HEK293 (cell line): ENCODE results near the gene PCBP4.

Experiments
- KLF17 ChIP-seq: fragments of 450-650 bp; formaldehyde crosslinking; IDR thresholded peaks from 2 replicates; pipeline ENCODE4 v1.5.1; 2016; ENCODE audit warnings: missing biosample characterization, missing genetic modification characterization
- TRIM28 ChIP-seq: IDR thresholded peaks from 2 replicates; pipeline ENCODE4 v1.6.1; 2011; ENCODE audit warnings: low read length, control low read depth, borderline replicate concordance
- ZBTB17 ChIP-seq: fragments of 450-650 bp; formaldehyde crosslinking; IDR thresholded peaks from 2 replicates; pipeline ENCODE4 v1.5.1; 2016; ENCODE audit warnings: missing biosample characterization, missing genetic modification characterization
- ZFP3 ChIP-seq: fragments of 450-650 bp; formaldehyde crosslinking; IDR thresholded peaks from 2 replicates; pipeline ENCODE4 v1.5.1; 2016; ENCODE audit warnings: low read depth, missing biosample characterization, missing genetic modification characterization
- ZNF169 ChIP-seq: fragments of 450-650 bp; formaldehyde crosslinking; IDR thresholded peaks from 2 replicates; pipeline ENCODE4 v1.5.1; 2016; ENCODE audit warnings: missing biosample characterization, missing genetic modification characterization
- ZNF174 ChIP-seq: fragments of 450-650 bp; formaldehyde crosslinking; IDR thresholded peaks from 2 replicates; pipeline ENCODE4 v1.5.0; 2017; ENCODE audit warnings: missing biosample characterization, mild to moderate bottlenecking, missing genetic modification characterization
- ZNF248 ChIP-seq: fragments of 450-650 bp; formaldehyde crosslinking; IDR thresholded peaks from 2 replicates; pipeline ENCODE4 v1.5.1; 2017; ENCODE audit warnings: missing biosample characterization, missing genetic modification characterization
- ZNF266 ChIP-seq: fragments of 450-650 bp; formaldehyde crosslinking; IDR thresholded peaks from 2 replicates; pipeline ENCODE4 v1.5.1; 2016; ENCODE audit warnings: missing biosample characterization, missing genetic modification characterization, low read depth
- ZNF292 ChIP-seq: fragments of 450-650 bp; formaldehyde crosslinking; IDR thresholded peaks from 2 replicates; pipeline ENCODE4 v1.5.1; 2016; ENCODE audit warnings: low read depth, missing biosample characterization, missing genetic modification characterization, borderline replicate concordance
- ZNF335 ChIP-seq: fragments of 450-650 bp; formaldehyde crosslinking; conservative IDR thresholded peaks from 2 replicates; pipeline ENCODE4 v1.5.1; 2016; ENCODE audit warnings: missing biosample characterization, missing genetic modification characterization
- ZNF350 ChIP-seq: fragments of 450-650 bp; formaldehyde crosslinking; IDR thresholded peaks from 2 replicates; pipeline ENCODE4 v1.5.0; 2017; ENCODE audit warnings: missing biosample characterization, mild to moderate bottlenecking, missing genetic modification characterization
- ZNF366 ChIP-seq: fragments of 450-650 bp; formaldehyde crosslinking; conservative IDR thresholded peaks from 2 replicates; pipeline ENCODE4 v1.5.1; 2016; ENCODE audit warnings: missing biosample characterization, missing genetic modification characterization
- ZNF391 ChIP-seq: fragments of 450-650 bp; formaldehyde crosslinking; IDR thresholded peaks from 2 replicates; pipeline ENCODE4 v1.5.1; 2016; ENCODE audit warnings: low read depth, missing biosample characterization, missing genetic modification characterization, borderline replicate concordance
- ZNF423 ChIP-seq: fragments of 450-650 bp; formaldehyde crosslinking; IDR thresholded peaks from 2 replicates; pipeline ENCODE4 v1.5.1; 2016; ENCODE audit warnings: missing biosample characterization, missing genetic modification characterization
- ZNF449 ChIP-seq: fragments of 450-650 bp; formaldehyde crosslinking; IDR thresholded peaks from 2 replicates; pipeline ENCODE4 v1.5.1; 2017; ENCODE audit warnings: missing biosample characterization, mild to moderate bottlenecking, missing genetic modification characterization, moderate library complexity
- ZNF510 ChIP-seq: fragments of 450-650 bp; formaldehyde crosslinking; IDR thresholded peaks from 2 replicates; pipeline ENCODE4 v1.5.1; 2018; ENCODE audit warnings: mild to moderate bottlenecking, missing genetic modification characterization, missing biosample characterization; ENCODE audit not compliant: insufficient replicate concordance
- ZNF514 ChIP-seq: fragments of 450-650 bp; formaldehyde crosslinking; IDR thresholded peaks from 2 replicates; pipeline ENCODE4 v1.5.1; 2016; ENCODE audit warnings: missing biosample characterization, missing genetic modification characterization
- ZNF692 ChIP-seq: fragments of 450-650 bp; formaldehyde crosslinking; IDR thresholded peaks from 2 replicates; pipeline ENCODE4 v1.5.1; 2016; ENCODE audit warnings: missing biosample characterization, missing genetic modification characterization
- ZNF701 ChIP-seq: fragments of 450-650 bp; formaldehyde crosslinking; IDR thresholded peaks from 2 replicates; pipeline ENCODE4 v1.5.1; 2016; ENCODE audit warnings: missing biosample characterization, missing genetic modification characterization
- ZNF707 ChIP-seq: fragments of 450-650 bp; formaldehyde crosslinking; IDR thresholded peaks from 2 replicates; pipeline ENCODE4 v1.5.1; 2016; ENCODE audit warnings: missing biosample characterization, missing genetic modification characterization
- ZNF768 ChIP-seq: fragments of 450-650 bp; formaldehyde crosslinking; IDR thresholded peaks from 2 replicates; pipeline ENCODE4 v1.5.1; 2018; ENCODE audit warnings: missing biosample characterization, mild to moderate bottlenecking, missing genetic modification characterization
- ZNF791 ChIP-seq: fragments of 450-650 bp; formaldehyde crosslinking; IDR thresholded peaks from 2 replicates; pipeline ENCODE4 v1.5.1; 2016; ENCODE audit warnings: missing biosample characterization, missing genetic modification characterization
- ZNF843 ChIP-seq: fragments of 450-650 bp; formaldehyde crosslinking; IDR thresholded peaks from 2 replicates; pipeline ENCODE4 v1.5.1; 2016; ENCODE audit warnings: missing biosample characterization, missing genetic modification characterization
- ZSCAN23 ChIP-seq: fragments of 450-650 bp; formaldehyde crosslinking; IDR thresholded peaks from 2 replicates; pipeline ENCODE4 v1.5.1; 2016; ENCODE audit warnings: missing biosample characterization, missing genetic modification characterization
- TF ChIP-seq, protein P1 (sequence below): fragments of 450-650 bp; formaldehyde crosslinking; IDR thresholded peaks from 2 replicates; pipeline ENCODE4 v1.5.1; 2016; ENCODE audit warnings: missing biosample characterization, missing genetic modification characterization
- TF ChIP-seq, protein P2 (sequence below): fragments of 450-650 bp; formaldehyde crosslinking; IDR thresholded peaks from 2 replicates; pipeline ENCODE4 v1.5.1; 2016; ENCODE audit warnings: missing biosample characterization, missing genetic modification characterization, borderline replicate concordance
- TF ChIP-seq, protein P3 (sequence below): fragments of 450-650 bp; formaldehyde crosslinking; IDR thresholded peaks from 2 replicates; pipeline ENCODE4 v1.5.1; 2016; ENCODE audit warnings: missing biosample characterization, missing genetic modification characterization
- TF ChIP-seq, protein P4 (sequence below): fragments of 450-650 bp; formaldehyde crosslinking; IDR thresholded peaks from 2 replicates; pipeline ENCODE4 v1.5.1; 2016; ENCODE audit warnings: missing biosample characterization, missing genetic modification characterization

PCBP4 gene

DNA sequence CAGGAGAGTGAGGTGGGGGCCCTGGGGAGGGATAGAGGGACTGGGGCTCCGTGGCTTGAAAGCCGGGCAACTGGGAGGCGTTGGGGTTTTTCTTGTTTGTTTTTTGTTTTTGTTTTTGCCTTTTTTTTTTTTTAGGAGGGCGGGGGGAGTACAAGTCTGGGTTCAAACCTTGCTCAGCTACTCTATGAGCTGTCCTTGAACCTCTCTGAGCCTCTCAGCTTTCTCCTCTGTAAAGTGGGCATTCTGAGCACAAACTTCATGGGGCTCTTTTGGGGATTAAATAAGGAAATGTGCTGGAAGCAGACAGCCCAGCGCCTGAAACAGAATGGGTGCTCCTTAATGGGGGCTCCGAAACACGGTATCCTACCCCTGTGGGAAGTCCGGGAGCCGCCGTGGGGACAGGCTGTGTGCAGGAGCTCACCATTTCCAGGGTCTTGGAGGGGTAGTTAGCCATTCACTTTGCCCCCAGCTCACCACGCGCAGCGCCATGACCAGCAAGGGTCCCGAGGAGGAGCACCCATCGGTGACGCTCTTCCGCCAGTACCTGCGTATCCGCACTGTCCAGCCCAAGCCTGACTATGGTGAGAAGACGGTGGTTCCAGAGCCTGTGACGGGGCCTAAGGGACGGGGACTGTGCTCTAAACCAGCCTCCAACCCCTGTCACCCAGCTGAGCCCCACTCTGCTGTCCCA, 16.5 kb upstream of the PCBP4 start (continued):
- TF ChIP-seq ZNF692 (tag by site-specific recombination) (0 out of 2 replicates have a peak, but pooled peaks have one; percentile 9), ZNF701 (tag by site-specific recombination) (no peak), ZNF169 (tag by site-specific recombination) (no peak), ZSCAN23 (tag by site-specific recombination) (no peak), ZNF768 (tag by site-specific recombination) (peak; percentile 48; the same call in 1 of the 2 replicates), KLF17 (tag by site-specific recombination) (no peak), ZNF449 (tag by site-specific recombination) (no peak), ZNF391 (tag by site-specific recombination) (no peak), ZBTB17 (tag by site-specific recombination) (no peak), ZNF423 (tag by site-specific recombination) (no peak), ZNF248 (no peak), ZNF292 (tag by site-specific recombination) (no peak), TRIM28 (no peak), ZNF366 (tag by site-specific recombination) (no peak), ZNF843 (tag by site-specific recombination) (no peak), ZFP3 (no peak), ZNF514 (no peak), ZNF174 (tag by site-specific recombination) (no peak), ZNF707 (tag by site-specific recombination) (no peak), ZNF335 (peak; percentile 24; the same call in 1 of the 2 replicates), ZNF510 (tag by site-specific recombination) (no peak), ZNF791 (tag by site-specific recombination) (no peak), ZNF266 (tag by site-specific recombination) (no peak), ZNF350 (tag by site-specific recombination) (no peak)
- TF ChIP-seq, protein P1, sequence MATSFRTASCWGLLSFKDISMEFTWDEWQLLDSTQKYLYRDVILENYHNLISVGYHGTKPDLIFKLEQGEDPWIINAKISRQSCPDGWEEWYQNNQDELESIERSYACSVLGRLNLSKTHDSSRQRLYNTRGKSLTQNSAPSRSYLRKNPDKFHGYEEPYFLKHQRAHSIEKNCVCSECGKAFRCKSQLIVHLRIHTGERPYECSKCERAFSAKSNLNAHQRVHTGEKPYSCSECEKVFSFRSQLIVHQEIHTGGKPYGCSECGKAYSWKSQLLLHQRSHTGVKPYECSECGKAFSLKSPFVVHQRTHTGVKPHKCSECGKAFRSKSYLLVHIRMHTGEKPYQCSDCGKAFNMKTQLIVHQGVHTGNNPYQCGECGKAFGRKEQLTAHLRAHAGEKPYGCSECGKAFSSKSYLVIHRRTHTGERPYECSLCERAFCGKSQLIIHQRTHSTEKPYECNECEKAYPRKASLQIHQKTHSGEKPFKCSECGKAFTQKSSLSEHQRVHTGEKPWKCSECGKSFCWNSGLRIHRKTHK (tag by site-specific recombination) = no peak
- TF ChIP-seq, protein P2, sequence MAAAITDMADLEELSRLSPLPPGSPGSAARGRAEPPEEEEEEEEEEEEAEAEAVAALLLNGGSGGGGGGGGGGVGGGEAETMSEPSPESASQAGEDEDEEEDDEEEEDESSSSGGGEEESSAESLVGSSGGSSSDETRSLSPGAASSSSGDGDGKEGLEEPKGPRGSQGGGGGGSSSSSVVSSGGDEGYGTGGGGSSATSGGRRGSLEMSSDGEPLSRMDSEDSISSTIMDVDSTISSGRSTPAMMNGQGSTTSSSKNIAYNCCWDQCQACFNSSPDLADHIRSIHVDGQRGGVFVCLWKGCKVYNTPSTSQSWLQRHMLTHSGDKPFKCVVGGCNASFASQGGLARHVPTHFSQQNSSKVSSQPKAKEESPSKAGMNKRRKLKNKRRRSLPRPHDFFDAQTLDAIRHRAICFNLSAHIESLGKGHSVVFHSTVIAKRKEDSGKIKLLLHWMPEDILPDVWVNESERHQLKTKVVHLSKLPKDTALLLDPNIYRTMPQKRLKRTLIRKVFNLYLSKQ (tag by site-specific recombination) = no peak
- TF ChIP-seq, protein P3, sequence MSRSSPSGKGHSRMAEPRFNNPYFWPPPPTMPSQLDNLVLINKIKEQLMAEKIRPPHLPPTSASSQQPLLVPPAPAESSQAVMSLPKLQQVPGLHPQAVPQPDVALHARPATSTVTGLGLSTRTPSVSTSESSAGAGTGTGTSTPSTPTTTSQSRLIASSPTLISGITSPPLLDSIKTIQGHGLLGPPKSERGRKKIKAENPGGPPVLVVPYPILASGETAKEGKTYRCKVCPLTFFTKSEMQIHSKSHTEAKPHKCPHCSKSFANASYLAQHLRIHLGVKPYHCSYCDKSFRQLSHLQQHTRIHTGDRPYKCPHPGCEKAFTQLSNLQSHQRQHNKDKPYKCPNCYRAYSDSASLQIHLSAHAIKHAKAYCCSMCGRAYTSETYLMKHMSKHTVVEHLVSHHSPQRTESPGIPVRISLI = 0 out of 2 replicates have a peak, but pooled peaks have one; percentile 39
- TF ChIP-seq, protein P4, sequence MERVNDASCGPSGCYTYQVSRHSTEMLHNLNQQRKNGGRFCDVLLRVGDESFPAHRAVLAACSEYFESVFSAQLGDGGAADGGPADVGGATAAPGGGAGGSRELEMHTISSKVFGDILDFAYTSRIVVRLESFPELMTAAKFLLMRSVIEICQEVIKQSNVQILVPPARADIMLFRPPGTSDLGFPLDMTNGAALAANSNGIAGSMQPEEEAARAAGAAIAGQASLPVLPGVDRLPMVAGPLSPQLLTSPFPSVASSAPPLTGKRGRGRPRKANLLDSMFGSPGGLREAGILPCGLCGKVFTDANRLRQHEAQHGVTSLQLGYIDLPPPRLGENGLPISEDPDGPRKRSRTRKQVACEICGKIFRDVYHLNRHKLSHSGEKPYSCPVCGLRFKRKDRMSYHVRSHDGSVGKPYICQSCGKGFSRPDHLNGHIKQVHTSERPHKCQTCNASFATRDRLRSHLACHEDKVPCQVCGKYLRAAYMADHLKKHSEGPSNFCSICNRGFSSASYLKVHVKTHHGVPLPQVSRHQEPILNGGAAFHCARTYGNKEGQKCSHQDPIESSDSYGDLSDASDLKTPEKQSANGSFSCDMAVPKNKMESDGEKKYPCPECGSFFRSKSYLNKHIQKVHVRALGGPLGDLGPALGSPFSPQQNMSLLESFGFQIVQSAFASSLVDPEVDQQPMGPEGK (tag by site-specific recombination) = peak; percentile 8; the same call in 1 of the 2 replicates
